WI38 (cell line): ENCODE measurements around the gene ESPNL.

Source experiments
- H3K4me3 ChIP-seq: 2 replicates; pipeline ENCODE4 v1.5.1; 2011; ENCODE audit warnings: low read depth, mild to moderate bottlenecking, control low read depth, low read length
- CTCF ChIP-seq: IDR thresholded peaks from 2 replicates; pipeline ENCODE4 v1.5.1; 2012; ENCODE audit warnings: low read depth, mild to moderate bottlenecking, control low read depth, low read length

Gene ESPNL

GRCh38 chr2:238090887-238091286 lies 9.3 kb upstream of the ESPNL start:
- no peak overlapping the region for H3K4me3 ChIP-seq

GRCh38 chr2:238091436-238092060 lies 8.6 kb upstream of the ESPNL start:
- H3K4me3 ChIP-seq: no peak overlapping the region
- TF ChIP-seq CTCF: no peak

More at GRCh38 chr2:238090887-238091286, 9.3 kb upstream of the ESPNL start:
- no peak for TF ChIP-seq CTCF

GRCh38 chr2:238092486-238093035 lies 7.6 kb upstream of the ESPNL start:
- no peak overlapping the region for H3K4me3 ChIP-seq
- no peak for TF ChIP-seq CTCF

GRCh38 chr2:238093181-238094140 lies 6.7 kb upstream of the ESPNL start:
- no peak for TF ChIP-seq CTCF
- no peak overlapping the region for H3K4me3 ChIP-seq

- no peak overlapping the region for H3K4me3 ChIP-seq
- TF ChIP-seq CTCF: no peak
Observed at GRCh38 chr2:238094438-238095022, 5.6 kb upstream of the ESPNL start.

GRCh38 chr2:238095143-238095542 lies 5.0 kb upstream of the ESPNL start:
- no peak overlapping the region for H3K4me3 ChIP-seq
- TF ChIP-seq CTCF: no peak
